SW480 (cell line): Measurements from ENCODE around the gene URB2.
"Not testable (repeated sequence)": the region's sequence is repeated elsewhere in the genome, so short reads cannot be mapped to it uniquely, and the experiment has no call there.

Experiments
- DNase-seq: peaks from one replicate; pipeline ENCODE4 v3.0.0-alpha.2; 2016; ENCODE audit warnings: low spot score

The URB2 gene

DNA sequence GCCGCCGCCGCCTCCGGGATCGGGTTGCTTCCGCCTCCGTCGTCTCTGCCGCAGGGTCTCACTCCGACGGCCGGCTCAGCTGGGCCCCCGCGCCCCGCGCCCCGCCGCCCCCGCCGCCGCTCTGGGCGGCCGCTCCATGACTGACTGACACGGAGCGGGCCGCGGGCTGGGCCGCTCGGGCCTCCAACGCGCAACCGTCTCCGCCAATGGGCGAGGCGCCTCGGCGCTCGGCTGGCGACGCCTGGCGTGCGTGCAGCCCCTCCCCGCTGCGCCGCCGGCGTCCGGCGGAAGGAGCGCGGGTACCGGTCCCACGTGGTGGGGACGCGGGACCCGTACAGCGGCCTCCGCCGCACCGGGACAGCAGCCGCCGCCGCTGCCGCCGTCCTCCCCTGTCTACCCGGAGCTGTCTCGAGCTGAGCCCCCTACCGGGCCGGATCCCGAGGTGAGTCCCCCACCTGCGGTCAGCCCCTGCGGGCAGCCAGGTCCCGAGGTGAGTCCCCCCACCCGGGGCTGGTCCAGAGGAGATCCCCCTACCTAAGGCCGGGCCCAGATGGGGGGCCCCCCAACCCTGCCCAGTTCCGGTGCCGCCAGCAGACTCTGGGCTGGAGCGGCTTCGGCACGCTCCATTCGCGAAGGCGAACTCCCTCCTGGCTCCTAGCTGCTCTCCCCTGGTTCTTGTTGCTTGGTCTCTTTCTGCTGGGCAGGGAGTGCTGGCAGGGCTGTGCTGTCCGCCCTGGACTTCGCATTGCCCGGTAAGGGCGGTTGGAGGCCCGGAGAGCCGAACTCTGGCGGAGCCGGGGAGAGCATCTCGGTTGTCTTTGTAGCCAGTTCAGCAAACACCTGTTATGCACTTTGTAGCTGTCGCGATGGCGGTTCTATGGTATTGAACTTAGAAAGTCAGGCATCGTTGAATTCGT is at the start of gene URB2, which contains the start of gene TAF5L:
URB2 (plus strand) TSS at position 333 of the 917 bp plus-strand sequence. CDS start 1,387 bp downstream, outside the sequence.
TAF5L (minus strand) TSS at position 208 of the 917 bp plus-strand sequence. CDS start 11,640 bp downstream, outside the sequence.
- DNase-seq = peak; percentile 87

GRCh38 chr1:229578168-229579058 is 47.6 kb upstream of the URB2 start:
- no peak for DNase-seq

- DNase-seq = no peak
Measured at GRCh38 chr1:229579059-229579673, 46.9 kb upstream of the URB2 start.

DNA sequence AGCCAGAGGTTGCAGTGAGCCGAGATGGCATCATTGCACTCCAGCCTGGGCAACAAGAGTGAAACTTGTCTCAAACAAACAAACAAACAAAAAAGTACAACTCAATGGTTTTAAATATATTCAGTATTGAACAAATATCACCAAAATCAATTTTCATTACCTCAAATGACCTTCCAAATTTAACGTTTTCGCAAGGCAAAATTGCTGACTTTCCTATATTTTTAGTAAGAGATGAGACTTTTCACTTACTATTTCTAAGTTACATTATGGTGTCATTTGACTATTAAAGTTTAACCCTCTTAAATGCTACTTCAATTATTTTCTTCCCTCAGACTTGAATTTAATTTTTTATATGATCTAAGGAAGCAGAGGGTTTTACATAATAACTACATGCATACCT is 44.6 kb upstream of the URB2 start:
- DNase-seq = no peak

DNA sequence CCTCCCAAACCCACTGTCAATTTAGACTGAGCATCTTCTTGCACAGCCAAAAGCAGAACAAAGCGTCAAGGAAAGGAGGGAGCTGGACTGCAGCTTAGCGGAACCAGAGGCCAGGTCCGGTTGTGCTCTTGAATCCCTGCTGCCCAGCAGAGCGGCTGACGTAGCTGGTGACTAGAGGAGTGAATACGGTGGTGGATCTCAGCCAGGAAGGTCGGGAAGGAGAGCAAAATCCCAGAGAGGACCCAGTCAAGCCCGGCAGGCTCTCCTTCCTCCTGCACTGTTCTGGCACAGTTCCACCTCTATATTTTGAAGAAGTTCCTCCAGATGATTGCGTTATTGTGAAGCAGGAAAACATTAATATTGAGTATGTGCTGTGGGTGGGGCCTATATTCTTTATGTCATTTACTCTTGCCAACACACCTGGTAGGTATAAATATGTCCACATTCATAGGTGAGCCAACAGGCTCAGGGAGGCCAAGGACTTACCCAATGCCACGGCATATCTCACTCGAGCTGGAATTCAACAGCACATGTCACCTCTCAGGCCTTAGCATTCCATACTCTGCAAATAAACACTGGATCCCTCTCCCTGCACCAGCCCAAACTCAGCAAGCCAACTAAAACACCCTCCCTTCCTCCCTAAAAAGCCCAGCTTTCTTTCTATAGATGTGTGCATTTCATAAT is 43.9 kb upstream of the URB2 start:
- DNase-seq = no peak

DNA sequence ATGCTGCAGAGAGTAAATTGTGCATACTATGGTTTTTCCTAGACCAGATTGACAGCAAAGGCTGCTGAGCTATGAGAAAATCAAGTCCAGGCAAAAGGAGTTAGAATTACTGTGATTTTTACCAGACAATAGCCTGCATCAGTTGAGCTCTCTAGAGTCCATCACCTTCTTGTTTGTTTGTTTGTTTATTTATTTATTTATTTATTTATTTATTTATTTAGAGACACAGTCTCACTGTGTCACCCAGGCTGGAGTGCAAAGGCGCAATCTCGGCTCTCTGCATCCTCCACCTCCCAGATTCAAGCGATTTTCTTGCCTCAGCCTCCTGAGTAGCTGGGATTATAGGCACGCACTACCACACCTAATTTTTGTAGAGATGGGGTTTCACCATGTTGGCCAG is 43.3 kb upstream of the URB2 start:
- DNase-seq = no peak

DNA sequence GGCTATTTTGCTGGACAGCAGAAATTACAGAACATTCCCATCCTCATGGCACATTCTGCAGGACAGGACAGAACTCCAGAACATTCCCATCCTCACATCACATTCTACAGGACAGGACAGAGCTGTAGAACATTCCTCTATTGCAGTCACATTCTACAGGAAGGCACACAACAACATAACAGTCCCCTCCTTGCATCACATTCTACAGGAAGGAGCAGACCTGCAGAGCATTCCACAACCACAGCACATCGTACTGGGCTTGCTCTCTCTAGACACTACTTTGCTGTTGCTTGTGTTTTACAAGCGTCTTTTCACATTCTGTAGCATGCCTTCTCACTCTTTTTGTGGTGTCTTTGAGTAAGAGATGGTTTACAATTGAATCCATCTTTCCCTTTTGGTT is 40.7 kb upstream of the URB2 start:
- no peak for DNase-seq

- DNase-seq = no peak
Measured at GRCh38 chr1:229590119-229590518, 35.9 kb upstream of the URB2 start.

DNA sequence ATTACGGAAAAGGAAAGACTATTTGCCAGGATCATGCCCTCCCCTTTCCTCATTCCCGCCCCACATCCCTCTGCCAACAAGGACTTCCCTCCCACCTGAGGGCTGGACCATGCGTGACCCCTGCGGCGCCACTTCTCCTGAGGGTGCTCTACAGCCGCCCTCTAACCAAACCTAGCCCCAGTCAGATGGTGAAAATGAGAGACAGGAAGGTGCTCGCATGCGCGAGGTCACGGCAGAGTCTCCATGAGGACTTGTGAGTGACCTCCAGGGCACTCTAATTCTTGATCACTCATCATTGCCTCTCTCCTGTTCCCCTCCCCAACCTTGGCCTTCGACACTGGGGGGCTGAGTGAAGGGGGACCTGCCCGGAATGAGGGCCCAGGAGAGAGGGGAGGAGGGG is 32.2 kb upstream of the URB2 start:
- DNase-seq = no peak

DNA sequence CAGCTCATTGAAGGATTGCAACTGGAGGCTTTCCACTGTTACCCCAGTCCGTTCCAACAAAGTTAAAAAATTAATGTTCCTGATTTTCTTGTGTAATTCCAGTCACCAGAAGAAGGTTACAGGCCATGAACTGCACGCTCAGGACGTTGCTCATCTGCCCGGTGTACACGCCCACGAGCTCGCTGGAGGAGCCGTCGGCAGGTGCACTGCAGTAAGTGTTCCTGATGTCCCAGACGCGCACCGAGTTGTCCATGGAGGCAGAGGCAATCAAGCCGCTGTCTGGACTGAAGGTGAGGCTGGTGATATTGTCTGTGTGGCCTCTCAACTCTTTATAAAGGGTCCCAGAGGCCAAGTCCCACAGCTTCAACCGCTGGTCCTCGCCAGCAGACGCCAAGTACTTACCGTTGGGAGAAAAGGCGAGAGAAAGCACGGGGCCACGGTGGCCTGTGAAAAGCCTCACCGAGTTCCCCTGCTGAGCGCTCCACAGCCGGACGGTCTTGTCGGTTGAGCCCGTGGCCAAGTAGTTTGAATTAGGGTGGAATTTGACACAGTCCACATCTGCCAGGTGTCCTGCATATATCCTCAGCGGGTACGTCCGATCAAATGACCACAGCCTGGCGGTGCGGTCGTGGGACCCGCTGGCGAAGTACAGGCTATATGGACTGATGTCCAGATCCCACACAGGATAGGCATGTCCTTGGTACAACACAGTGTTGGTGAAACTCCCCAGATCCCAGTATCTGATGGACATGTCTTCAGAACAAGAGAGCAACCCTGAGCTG is 31.6 kb upstream of the URB2 start:
- DNase-seq = no peak

DNA sequence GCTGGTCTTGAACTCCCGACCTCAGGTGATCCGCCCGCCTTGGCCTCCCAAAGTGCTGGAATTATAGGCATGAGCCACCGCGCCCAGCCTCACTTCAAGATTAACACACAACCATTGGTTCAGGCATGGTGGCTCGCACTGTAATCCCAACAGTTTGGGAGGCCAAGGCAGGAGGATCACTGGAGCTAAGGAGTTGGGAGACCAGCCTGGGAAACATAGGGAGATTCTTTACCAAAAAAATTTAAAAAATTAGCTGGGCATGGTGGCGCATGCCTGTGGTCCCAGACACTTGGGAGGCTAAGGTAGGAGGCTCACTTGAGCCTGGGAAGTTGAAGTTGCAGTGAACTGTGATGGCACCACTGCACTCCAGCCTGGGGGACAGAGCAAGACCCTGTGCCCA is 30.2 kb upstream of the URB2 start:
- not testable (repeated sequence) for DNase-seq

GRCh38 chr1:229596925-229597699 is 28.9 kb upstream of the URB2 start:
- no peak for DNase-seq

DNA sequence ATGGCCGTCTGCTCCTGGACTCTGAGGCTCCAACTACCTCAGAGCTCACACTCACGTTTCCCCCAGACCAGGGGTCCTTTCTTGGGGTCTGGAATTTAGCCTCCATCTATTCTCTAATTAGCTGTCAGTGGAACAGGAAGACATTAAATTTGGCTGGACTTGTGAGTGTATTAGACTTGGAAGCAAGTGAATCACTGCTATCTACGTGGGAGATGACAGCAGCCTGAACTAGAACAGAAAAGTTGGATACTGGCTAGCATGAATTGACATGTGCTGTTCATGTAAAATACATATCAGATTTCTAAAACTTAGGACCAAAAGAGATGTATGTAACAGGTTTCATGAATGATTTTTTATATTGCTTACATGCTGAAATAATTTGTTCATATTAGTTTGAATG is 28.2 kb upstream of the URB2 start:
- DNase-seq = no peak

DNA sequence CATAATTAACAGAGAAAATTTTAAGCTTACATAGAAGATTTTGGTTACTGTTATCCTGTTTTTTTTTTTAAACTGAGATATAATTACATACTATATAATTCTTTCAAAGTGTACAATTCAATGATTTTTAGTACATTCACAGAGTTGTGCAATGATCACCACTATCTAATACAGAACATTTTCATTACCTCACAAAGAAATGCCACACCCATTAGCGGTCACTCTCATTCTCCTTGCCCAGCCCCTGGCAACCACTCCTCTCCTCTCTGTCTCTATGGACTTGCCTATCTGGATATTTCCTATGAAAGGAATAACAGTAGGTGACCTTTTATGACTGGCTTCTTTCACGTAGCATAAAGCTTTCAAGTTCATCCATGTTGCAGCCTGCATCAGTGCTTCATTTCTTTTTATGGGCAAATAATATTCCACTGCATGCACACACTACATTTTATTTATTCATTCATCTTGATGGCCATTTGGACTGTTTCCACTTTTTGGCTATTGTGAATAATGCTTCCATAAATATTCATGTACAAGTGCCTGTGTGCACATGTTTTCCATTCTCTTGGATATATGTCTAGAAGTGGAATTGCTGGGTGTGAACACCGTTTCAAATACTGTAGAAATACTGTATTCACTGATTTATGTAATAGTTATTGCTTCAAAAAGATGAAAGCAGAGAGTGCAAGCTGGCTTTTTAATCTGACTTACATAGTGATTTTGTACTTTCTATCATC is 26.7 kb upstream of the URB2 start:
- no peak for DNase-seq

DNA sequence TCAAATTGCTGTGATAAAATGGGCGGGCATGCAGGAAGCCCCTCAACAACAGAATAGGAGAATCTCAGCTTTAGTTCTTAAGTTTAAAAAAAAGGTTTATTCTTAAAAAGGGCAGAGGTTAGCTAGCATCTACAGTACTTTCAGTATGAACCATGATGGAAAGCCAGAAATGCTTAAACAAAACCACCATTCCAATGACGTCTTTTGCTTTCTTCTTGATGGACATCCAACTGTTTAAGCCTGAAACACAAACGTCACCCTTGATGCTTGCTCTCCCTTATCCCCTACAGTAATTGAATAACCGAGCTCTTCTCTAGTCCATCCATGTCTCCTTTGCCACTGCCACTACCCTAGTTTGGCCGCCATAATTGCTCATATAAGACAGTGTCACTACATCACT is 25.8 kb upstream of the URB2 start:
- DNase-seq = no peak

- DNase-seq = no peak
Measured at GRCh38 chr1:229603371-229604005, 22.6 kb upstream of the URB2 start.

GRCh38 chr1:229607370-229607769 is 18.7 kb upstream of the URB2 start:
- DNase-seq = no peak

DNA sequence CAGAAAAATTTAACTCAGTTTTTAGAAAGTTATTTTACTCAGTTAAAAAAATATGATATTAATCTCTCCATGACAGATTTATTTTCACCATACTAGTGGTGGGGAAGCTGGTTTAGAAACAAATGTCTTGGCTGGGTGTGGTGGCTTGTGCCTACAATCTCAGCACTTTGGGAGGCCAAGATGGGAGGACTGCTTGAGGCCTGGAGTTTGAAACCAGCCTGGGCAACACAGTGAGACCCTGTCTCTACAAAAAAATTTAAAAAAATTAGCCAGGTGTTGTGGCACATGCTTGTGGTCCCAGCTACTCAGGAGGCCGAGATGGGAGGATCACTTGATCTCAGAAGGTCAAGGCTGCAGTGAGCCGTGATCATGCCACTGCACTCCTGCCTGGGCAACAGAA is 17.5 kb upstream of the URB2 start:
- no peak for DNase-seq

DNA sequence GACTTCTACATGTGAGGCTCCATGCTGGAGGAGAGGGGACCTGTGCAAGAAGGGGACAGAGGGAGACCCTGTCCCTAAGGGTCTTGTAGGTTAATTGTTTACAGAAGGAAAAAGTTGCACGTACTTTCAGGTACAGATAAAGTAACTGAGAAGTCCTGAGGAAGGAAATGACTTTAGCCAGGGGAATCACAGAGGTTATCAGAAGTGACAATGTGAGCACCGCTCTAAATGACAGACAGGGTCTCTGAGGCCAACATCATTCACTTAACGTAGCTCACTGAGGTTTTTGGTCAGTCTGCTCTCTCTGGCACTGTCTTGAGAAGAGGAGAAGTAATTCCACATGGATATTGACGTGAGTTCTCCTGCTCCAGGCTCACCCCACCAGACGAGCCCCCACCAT is 12.1 kb upstream of the URB2 start:
- no peak for DNase-seq
